H9 (cell line): ENCODE measurements around the gene STX8. TPM values are rescaled to one million over a fixed set of nuclear protein-coding genes. Genes with fewer than 3 reads are reported as not detected.

ENCODE experiments used
- DNase-seq: peaks from one replicate; pipeline ENCODE4 v3.0.0-alpha.2; 2017
- H2AFZ ChIP-seq: one replicate; pipeline ENCODE4 v1.6.1; 2013; ENCODE audit warnings: mild to moderate bottlenecking, low read length, control low read depth, moderate library complexity
- H2AK5ac ChIP-seq: 2 replicates; pipeline ENCODE4 v1.6.1; 2013; ENCODE audit warnings: low read length, control low read depth, mixed read lengths; ENCODE audit not compliant: insufficient read length
- H2BK120ac ChIP-seq: one replicate; pipeline ENCODE4 v1.6.1; 2013; ENCODE audit warnings: low read depth, mild to moderate bottlenecking, low read length, control low read depth, inconsistent platforms; ENCODE audit not compliant: poor library complexity, severe bottlenecking
- H2BK12ac ChIP-seq: 2 replicates; pipeline ENCODE4 v1.6.1; 2013; ENCODE audit warnings: low read length, control low read depth, mixed read lengths, low read depth; ENCODE audit not compliant: insufficient read length
- H2BK15ac ChIP-seq: 2 replicates; pipeline ENCODE4 v1.6.1; 2013; ENCODE audit warnings: low read depth, low read length, control low read depth
- H2BK20ac ChIP-seq: one replicate; pipeline ENCODE4 v1.6.1; 2013; ENCODE audit warnings: low read depth, mild to moderate bottlenecking, low read length, control low read depth, inconsistent platforms; ENCODE audit not compliant: poor library complexity, severe bottlenecking
- H2BK5ac ChIP-seq: 2 replicates; pipeline ENCODE4 v1.6.1; 2013; ENCODE audit warnings: low read length, control low read depth, mixed read lengths; ENCODE audit not compliant: insufficient read length
- H3K14ac ChIP-seq: 2 replicates; pipeline ENCODE4 v1.6.1; 2013; ENCODE audit warnings: low read length, control low read depth; ENCODE audit not compliant: insufficient read depth
- H3K18ac ChIP-seq: 2 replicates; pipeline ENCODE4 v1.6.1; 2013; ENCODE audit warnings: low read depth, mild to moderate bottlenecking, mixed read lengths, low read length, control low read depth; ENCODE audit not compliant: insufficient read length
- H3K23ac ChIP-seq: 2 replicates; pipeline ENCODE4 v1.6.1; 2013; ENCODE audit warnings: low read length, control low read depth, mixed read lengths, low read depth; ENCODE audit not compliant: insufficient read length
- H3K23me2 ChIP-seq: 2 replicates; pipeline ENCODE4 v1.6.1; 2013; ENCODE audit warnings: low read depth, mild to moderate bottlenecking, mixed read lengths, low read length, control low read depth; ENCODE audit not compliant: insufficient read length, poor library complexity, severe bottlenecking
- H3K27ac ChIP-seq: 2 replicates; pipeline ENCODE4 v1.5.1; 2013; ENCODE audit warnings: low read length, control low read depth, mixed read lengths, low read depth; ENCODE audit not compliant: insufficient read length
- H3K27me3 ChIP-seq: 2 replicates; pipeline ENCODE4 v1.6.1; 2013; ENCODE audit warnings: low read length, control low read depth, inconsistent platforms; ENCODE audit not compliant: insufficient read depth
- H3K4ac ChIP-seq: 2 replicates; pipeline ENCODE4 v1.6.1; 2013; ENCODE audit warnings: low read depth, mild to moderate bottlenecking, control low read depth, inconsistent platforms, low read length, moderate library complexity
- H3K4me1 ChIP-seq: 2 replicates; pipeline ENCODE4 v1.6.1; 2013; ENCODE audit warnings: low read length, control low read depth, inconsistent platforms; ENCODE audit not compliant: insufficient read depth
- H3K4me2 ChIP-seq: 2 replicates; pipeline ENCODE4 v1.6.1; 2013; ENCODE audit warnings: low read length, control low read depth, mixed read lengths; ENCODE audit not compliant: insufficient read length, insufficient read depth
- H3K56ac ChIP-seq: 2 replicates; pipeline ENCODE4 v1.6.1; 2013; ENCODE audit warnings: low read depth, mild to moderate bottlenecking, mixed read lengths, low read length, control low read depth; ENCODE audit not compliant: insufficient read length
- H3K79me1 ChIP-seq: 2 replicates; pipeline ENCODE4 v1.6.1; 2013; ENCODE audit warnings: low read depth, mild to moderate bottlenecking, moderate library complexity, low read length, control low read depth, inconsistent platforms; ENCODE audit not compliant: insufficient read depth, poor library complexity, severe bottlenecking
- H3K79me2 ChIP-seq: 2 replicates; pipeline ENCODE4 v1.6.1; 2013; ENCODE audit warnings: low read length, control low read depth, inconsistent platforms; ENCODE audit not compliant: insufficient read depth
- H3K9ac ChIP-seq: 2 replicates; pipeline ENCODE4 v1.6.1; 2013; ENCODE audit warnings: low read length, control low read depth, mixed read lengths; ENCODE audit not compliant: insufficient read length; ENCODE audit errors: extremely low read depth
- H3K9me3 ChIP-seq: one replicate; pipeline ENCODE4 v1.6.1; 2013; ENCODE audit warnings: low read depth, low read length, inconsistent platforms; ENCODE audit not compliant: control insufficient read depth
- H3T11ph ChIP-seq: one replicate; pipeline ENCODE4 v1.6.1; 2013; ENCODE audit warnings: mild to moderate bottlenecking, low read length, control low read depth, inconsistent platforms
- H4K20me1 ChIP-seq: one replicate; pipeline ENCODE4 v1.6.1; 2013; ENCODE audit not compliant: control insufficient read depth, insufficient read length, insufficient read depth
- H4K5ac ChIP-seq: 2 replicates; pipeline ENCODE4 v1.6.1; 2013; ENCODE audit warnings: low read depth, mild to moderate bottlenecking, mixed read lengths, low read length, control low read depth; ENCODE audit not compliant: insufficient read length
- H4K8ac ChIP-seq: replicated peaks from 2 replicates; pipeline ENCODE4 v1.6.1; 2013; ENCODE audit warnings: low read length, control low read depth, mixed read lengths, low read depth; ENCODE audit not compliant: insufficient read length
- H4K91ac ChIP-seq: 2 replicates; pipeline ENCODE4 v1.6.1; 2013; ENCODE audit warnings: low read depth, mild to moderate bottlenecking, moderate library complexity, mixed read lengths, low read length, control low read depth; ENCODE audit not compliant: insufficient read length
- H3K27ac Mint-ChIP-seq, 3 experiments: 2 replicates in 2 of 3; 3 replicates in 1 of 3; pipeline ENCODE4 v1.8.0; 2020 to 2021; ENCODE audit warnings: mixed read lengths in 3 of 3, mild to moderate bottlenecking in 1 of 3, moderate library complexity in 1 of 3
- H3K27me3 Mint-ChIP-seq: 2 replicates; pipeline ENCODE4 v1.8.0; 2021; ENCODE audit warnings: low read depth, mild to moderate bottlenecking, moderate library complexity, mixed read lengths
- H3K36me3 Mint-ChIP-seq, 3 experiments: 2 replicates in 2 of 3; 3 replicates in 1 of 3; pipeline ENCODE4 v1.8.0; 2020 to 2021; ENCODE audit warnings: low read depth in 3 of 3, mixed read lengths in 3 of 3; ENCODE audit not compliant: insufficient read depth in 1 of 3
- H3K4me1 Mint-ChIP-seq, 2 experiments: 2 replicates each; pipeline ENCODE4 v1.8.0; 2020; ENCODE audit warnings: mixed read lengths in 2 of 2
- H3K4me3 Mint-ChIP-seq, 2 experiments: 2 replicates in 1 of 2; 3 replicates in 1 of 2; pipeline ENCODE4 v1.8.0; 2020 to 2021; ENCODE audit warnings: mild to moderate bottlenecking in 2 of 2, mixed read lengths in 2 of 2, moderate library complexity in 1 of 2
- H3K9me3 Mint-ChIP-seq, 2 experiments: 2 replicates in 1 of 2; 3 replicates in 1 of 2; pipeline ENCODE4 v1.8.0; 2020; ENCODE audit warnings: mild to moderate bottlenecking in 2 of 2, mixed read lengths in 2 of 2, moderate library complexity in 1 of 2
- WGBS: extraction: QIAGEN DNeasy Blood & Tissue Kit; methylation state at CpG from one replicate; pipeline ENCODE4 v1.1.7; 2013; ENCODE audit warnings: missing lambda C conversion rate, low lambda C conversion rate, mixed read lengths; ENCODE audit not compliant: insufficient read length; ENCODE audit errors: extremely low coverage; 5-methylcytosine and 5-hydroxymethylcytosine counted together
- total RNA-seq: library from RNA; stranded (reverse); gene quantifications from 2 replicates; pipeline ENCODE4 v1.2.1, GENCODE V29; 2021
- TF ChIP-seq, protein P1 (sequence below): fragments of 200-600 bp; sonication (generic); conservative IDR thresholded peaks from 3 replicates; pipeline ENCODE4 v1.8.0; 2021; ENCODE audit warnings: antibody characterized with exemption, mild to moderate bottlenecking

The STX8 gene
- total RNA-seq, 1 experiment from 2014 or later, result 55.1 TPM

DNA sequence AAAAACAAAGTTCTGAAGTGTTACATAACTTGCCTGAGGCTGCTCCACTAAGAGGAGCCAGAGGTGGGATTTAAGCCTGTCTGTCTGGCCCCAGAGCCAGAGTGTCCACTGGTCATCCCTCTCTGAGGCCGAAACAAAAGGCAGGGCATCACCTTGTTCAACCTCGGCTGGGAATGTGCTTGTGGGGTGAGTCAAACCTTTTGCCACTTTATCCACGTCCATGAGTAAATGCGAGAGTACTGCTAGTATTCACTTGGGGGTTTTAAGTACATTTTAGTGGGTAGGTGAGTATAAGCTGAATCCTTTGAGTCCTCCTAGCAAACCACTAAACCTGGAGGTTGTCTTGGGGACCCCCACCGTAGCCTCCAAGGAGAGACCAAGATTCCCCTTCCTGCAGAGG, 103.5 kb downstream of the STX8 start:
- Histone ChIP-seq H4K91ac (no peak overlapping the region), H2BK5ac (no peak overlapping the region), H3K9ac (no peak overlapping the region), H3K56ac (no peak overlapping the region), H2BK15ac (no peak overlapping the region), H3K9me3 (no peaks in the 10 kb centered on the region), H4K8ac (no peak overlapping the region), H3K79me2 (no peaks in the 10 kb centered on the region), H4K5ac (no peak overlapping the region), H3K4me2 (no peak overlapping the region), H2BK120ac (no peak overlapping the region), H3K23me2 (no peaks in the 10 kb centered on the region), H3K27ac (no peak overlapping the region), H2BK12ac (no peak overlapping the region), H3K4me1 (peaks cover 4% of the 10 kb centered on the region; the same call in 1 of the 2 replicates), H3K18ac (no peak overlapping the region), H2BK20ac (no peak overlapping the region), H3K27me3 (no peaks in the 10 kb centered on the region), H3K4ac (no peak overlapping the region), H3T11ph (no peak overlapping the region), H2AFZ (no peak overlapping the region), H3K79me1 (no peaks in the 10 kb centered on the region), H2AK5ac (no peak overlapping the region), H4K20me1 (no peaks in the 10 kb centered on the region), H3K14ac (no peak overlapping the region), H3K23ac (no peak overlapping the region)
- H3K27ac Mint-ChIP-seq, result no peak overlapping the region
- H3K4me1 Mint-ChIP-seq, result peaks cover 20 to 22% of the 10 kb centered on the region in 2 experiments
- no peak overlapping the region for H3K4me3 Mint-ChIP-seq
- no peaks in the 10 kb centered on the region for H3K9me3 Mint-ChIP-seq
- TF ChIP-seq, protein P1, sequence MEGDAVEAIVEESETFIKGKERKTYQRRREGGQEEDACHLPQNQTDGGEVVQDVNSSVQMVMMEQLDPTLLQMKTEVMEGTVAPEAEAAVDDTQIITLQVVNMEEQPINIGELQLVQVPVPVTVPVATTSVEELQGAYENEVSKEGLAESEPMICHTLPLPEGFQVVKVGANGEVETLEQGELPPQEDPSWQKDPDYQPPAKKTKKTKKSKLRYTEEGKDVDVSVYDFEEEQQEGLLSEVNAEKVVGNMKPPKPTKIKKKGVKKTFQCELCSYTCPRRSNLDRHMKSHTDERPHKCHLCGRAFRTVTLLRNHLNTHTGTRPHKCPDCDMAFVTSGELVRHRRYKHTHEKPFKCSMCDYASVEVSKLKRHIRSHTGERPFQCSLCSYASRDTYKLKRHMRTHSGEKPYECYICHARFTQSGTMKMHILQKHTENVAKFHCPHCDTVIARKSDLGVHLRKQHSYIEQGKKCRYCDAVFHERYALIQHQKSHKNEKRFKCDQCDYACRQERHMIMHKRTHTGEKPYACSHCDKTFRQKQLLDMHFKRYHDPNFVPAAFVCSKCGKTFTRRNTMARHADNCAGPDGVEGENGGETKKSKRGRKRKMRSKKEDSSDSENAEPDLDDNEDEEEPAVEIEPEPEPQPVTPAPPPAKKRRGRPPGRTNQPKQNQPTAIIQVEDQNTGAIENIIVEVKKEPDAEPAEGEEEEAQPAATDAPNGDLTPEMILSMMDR, result no peak
- DNase-seq, result no peak
- WGBS, result no CpG with 5 or more reads among the region's 5 CpGs
- peaks cover 0 to 3% (median 0%) of the 10 kb centered on the region in 3 experiments; a peak in 2 of 7 replicates for H3K36me3 Mint-ChIP-seq
- H3K27me3 Mint-ChIP-seq, result no peaks in the 10 kb centered on the region
